ENCODE data around the gene IL1RAP. TPM values are rescaled to one million over a fixed set of nuclear protein-coding genes. Genes with fewer than 3 reads are reported as not detected.

The IL1RAP gene
- total and polyA plus RNA-seq, 8 donors = 20.1 to 32.5 (median 21.0) TPM

GRCh38 chr3:190505381-190506003, 8.4 kb upstream of the IL1RAP start:
- ATAC-seq (no peak), DNase-seq (no peak)
- H3K27me3 ChIP-seq = no peaks in the 10 kb centered on the region
- H3K36me3 ChIP-seq = no peaks in the 10 kb centered on the region
- H3K27ac ChIP-seq = no peak overlapping the region
- no peaks in the 10 kb centered on the region for H3K4me1 ChIP-seq
- intact Hi-C loops (cut with DNase I) = no loop called here
- H3K4me3 ChIP-seq = no peak overlapping the region
- no peaks in the 10 kb centered on the region for H3K9me3 ChIP-seq
- TF ChIP-seq CTCF (IDR thresholded peaks at IDR 0.05) = no peak

GRCh38 chr3:190506271-190506670, 7.6 kb upstream of the IL1RAP start:
- no peaks in the 10 kb centered on the region for H3K36me3 ChIP-seq
- no peak overlapping the region for H3K4me3 ChIP-seq
- no peaks in the 10 kb centered on the region for H3K9me3 ChIP-seq
- no peak overlapping the region for H3K27ac ChIP-seq
- H3K4me1 ChIP-seq = no peaks in the 10 kb centered on the region
- ATAC-seq (no peak), DNase-seq (no peak)
- intact Hi-C loops (cut with DNase I) = no loop called here
- H3K27me3 ChIP-seq = no peaks in the 10 kb centered on the region
- no peak for TF ChIP-seq CTCF (IDR thresholded peaks at IDR 0.05)

- H3K4me3 ChIP-seq = no peak overlapping the region
- peak overlapping the region in 1 of 2 donors; percentile 95 for H3K27ac ChIP-seq
- intact Hi-C loops (cut with DNase I) = no loop called here
These were observed 1.2 kb upstream of the IL1RAP start for GRCh38 chr3:190512666-190513065.

GRCh38 chr3:190514413-190515153, 698 bp downstream of the IL1RAP start:
- intact Hi-C loops (cut with DNase I) = no loop called here
- no peak for TF ChIP-seq CTCF (IDR thresholded peaks at IDR 0.05)
- peak overlapping the region; percentile 78 to 87 for H3K4me3 ChIP-seq
- no peaks in the 10 kb centered on the region for H3K27me3 ChIP-seq
- H3K36me3 ChIP-seq = no peaks in the 10 kb centered on the region
- H3K27ac ChIP-seq = peak overlapping the region; percentile 87 to 95
- H3K4me1 ChIP-seq = peaks cover 0 to 37% of the 10 kb centered on the region in 2 donors
- no peaks in the 10 kb centered on the region for H3K9me3 ChIP-seq
- ATAC-seq (peak; percentile 64), DNase-seq (peak; percentile 47 to 84 (median 58))

More at GRCh38 chr3:190512666-190513065, 1.2 kb upstream of the IL1RAP start:
- Histone ChIP-seq H3K4me1 (peaks cover 0 to 33% of the 10 kb centered on the region in 2 donors), H3K9me3 (no peaks in the 10 kb centered on the region), H3K27me3 (no peaks in the 10 kb centered on the region), H3K36me3 (no peaks in the 10 kb centered on the region)
- DNase-seq = no peak
- ATAC-seq = no peak
- no peak for TF ChIP-seq CTCF (IDR thresholded peaks at IDR 0.05)

GRCh38 chr3:190516416-190516815, 2.5 kb downstream of the IL1RAP start:
- TF ChIP-seq CTCF (IDR thresholded peaks at IDR 0.05) = no peak
- Histone ChIP-seq H3K27ac (no peak overlapping the region), H3K27me3 (no peaks in the 10 kb centered on the region), H3K4me1 (peaks cover 0 to 37% of the 10 kb centered on the region in 2 donors), H3K9me3 (no peaks in the 10 kb centered on the region), H3K4me3 (peak overlapping the region in 1 of 2 donors; percentile 87), H3K36me3 (no peaks in the 10 kb centered on the region)
- ATAC-seq = no peak
- DNase-seq = no peak
- intact Hi-C loops (cut with DNase I) = no loop called here

All from left lung (tissue), 10 donors.